SKM-1 treated with dmso at 0.1 percent for 144 hours (cell line): Measurements from ENCODE around the gene BNIP5.

Experiments used
- DNase-seq: peaks from one replicate; lab custom pipeline; 2025; ENCODE audit not compliant: unreplicated experiment; lab: John Stamatoyannopoulos, UW

The BNIP5 gene

DNA sequence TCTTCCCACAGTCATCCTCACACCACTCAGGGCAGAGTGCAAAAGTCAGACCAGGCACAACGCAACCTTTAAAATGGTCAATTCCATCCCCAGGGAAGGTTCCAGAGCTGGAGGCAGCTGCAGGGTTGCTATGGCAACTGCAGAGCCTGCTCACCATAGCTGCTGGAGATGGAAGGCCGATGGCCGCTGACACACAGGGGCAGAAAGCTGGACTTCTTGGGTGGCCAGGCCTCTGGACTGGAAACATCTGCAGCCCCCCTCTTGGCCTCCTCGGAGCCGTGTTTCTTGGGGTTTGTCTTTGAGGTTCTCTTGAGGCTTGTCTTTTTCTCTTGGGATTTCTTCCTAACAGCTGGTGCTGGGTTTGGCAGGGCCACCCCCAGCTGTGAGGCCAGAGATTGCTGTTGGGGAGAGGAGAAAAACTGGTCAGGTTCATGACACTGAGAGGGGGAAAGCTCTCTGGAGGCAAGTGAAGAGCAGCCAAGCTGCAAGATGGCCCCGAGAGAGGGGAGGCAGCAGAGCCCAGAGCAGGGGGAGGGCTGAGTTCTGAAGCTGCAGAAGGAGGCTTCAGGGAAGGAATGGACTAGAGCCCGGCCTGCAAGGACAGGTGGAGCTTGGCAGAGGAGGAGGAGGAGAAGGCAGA lies 10.2 kb downstream of the BNIP5 start:
- DNase-seq: no peak

DNA sequence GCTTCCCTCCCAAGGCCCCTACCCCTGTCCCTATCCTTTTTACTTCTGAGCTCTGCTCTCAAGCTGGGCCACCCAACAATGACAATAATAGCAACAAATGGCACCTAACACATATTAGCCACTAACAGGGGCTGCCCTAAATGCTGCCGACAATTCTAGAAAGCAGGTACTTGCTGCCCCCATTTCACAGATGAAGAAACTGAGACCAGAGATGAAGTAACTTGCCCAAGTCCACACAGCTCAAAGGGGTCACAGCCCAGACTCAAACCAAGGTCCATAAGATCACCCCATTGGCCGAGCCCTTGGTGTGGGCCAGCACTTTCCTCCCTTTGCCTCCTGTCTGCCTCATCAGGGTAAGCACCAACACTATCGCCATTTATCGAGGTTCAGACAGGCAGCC lies 12.0 kb downstream of the BNIP5 start:
- DNase-seq: no peak

DNA sequence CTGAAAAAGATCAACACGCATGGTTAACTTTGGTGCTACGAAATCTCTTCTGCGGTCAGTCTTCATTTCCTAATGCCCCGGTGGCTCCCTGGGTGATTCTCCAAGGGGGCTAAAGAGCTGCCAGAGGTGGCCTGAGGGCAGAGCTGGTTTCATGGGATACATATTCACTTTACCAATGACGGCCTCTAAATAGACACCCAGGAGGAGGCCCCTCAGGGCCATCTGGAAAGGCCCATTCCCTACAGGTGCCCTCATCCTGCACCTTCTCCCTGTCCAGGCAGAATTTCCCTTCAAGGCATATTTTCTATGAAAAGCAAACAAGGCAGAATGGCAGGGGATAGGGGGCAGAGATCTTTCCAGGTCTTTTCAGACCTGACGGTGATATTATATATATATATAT lies 12.5 kb downstream of the BNIP5 start:
- no peak for DNase-seq

DNA sequence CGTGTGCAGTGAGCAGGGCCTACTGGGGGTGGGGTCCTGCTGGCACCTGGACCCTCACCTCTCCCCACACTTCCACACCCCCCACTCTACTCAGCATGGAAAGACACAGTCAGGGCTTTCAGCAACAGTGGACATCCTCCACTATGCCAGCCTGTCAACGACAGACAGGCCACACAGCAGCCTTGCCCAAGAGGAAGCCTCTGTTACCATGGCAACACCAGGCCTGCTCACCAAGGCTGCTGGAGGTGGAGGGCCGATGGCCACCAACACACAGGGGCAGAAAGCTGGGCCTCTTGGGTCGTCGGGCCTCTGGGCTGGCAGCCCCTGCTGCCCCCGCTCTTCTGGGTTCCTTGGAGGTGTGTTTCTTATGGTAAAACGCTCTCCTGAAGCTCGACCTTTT lies 13.6 kb downstream of the BNIP5 start:
- DNase-seq: no peak

DNA sequence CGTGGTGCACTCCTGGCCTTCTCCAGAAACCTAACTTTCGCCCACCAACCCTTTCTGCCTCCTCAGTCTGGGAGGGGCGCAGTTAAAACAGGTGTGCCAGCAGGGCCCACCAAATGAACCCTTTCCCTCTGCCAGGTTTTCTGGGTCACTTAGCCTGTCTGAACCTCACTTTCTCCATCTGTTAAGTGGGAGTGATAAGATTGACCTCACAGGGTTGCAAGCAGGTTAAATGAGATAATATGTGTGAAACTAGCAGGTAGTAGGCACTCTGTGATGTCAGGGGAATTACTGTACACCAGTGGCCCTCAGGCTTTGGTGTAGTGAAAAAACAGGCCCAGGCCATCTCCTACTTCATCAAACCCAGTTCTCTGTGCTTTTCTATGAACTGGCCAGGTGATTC lies 14.1 kb downstream of the BNIP5 start:
- DNase-seq: no peak

DNA sequence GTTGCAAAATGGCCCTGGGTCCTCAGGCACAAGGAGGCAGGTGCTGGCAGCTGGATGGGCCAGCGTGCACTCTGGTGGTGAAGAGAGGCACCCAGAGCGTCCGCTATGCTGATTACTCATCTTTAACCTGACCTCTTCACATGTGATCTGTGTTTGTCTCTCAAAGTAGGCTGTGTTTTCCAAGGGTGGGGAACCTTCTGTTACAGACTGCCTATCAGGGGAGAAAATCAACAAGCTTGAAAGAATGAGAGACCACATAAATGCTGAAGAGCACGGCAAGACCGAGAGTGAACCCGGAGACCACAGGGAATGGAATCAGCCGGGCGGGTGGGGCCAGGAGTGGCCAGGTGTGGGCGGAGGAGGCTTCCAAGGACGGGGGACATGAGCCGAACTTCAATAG lies 16.2 kb downstream of the BNIP5 start:
- no peak for DNase-seq

DNA sequence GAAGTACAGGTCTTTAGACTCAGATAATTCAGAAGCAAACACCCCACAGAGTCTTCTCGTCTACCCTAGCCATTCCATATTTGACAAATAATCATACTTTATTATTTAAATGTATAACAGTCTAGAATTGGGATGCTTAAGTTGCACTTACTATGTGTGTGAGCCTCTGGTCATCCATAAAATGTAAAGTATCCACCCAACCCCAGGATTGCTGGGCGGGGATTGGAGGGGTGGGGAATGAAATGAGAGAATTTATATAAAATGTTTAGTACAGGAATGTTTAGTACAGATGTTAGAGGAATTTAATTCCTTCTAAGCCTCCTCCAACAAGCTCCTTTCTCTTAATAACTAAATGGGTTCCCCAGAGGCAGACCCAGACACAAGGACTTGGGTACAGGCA lies 16.9 kb downstream of the BNIP5 start:
- no peak for DNase-seq

DNA sequence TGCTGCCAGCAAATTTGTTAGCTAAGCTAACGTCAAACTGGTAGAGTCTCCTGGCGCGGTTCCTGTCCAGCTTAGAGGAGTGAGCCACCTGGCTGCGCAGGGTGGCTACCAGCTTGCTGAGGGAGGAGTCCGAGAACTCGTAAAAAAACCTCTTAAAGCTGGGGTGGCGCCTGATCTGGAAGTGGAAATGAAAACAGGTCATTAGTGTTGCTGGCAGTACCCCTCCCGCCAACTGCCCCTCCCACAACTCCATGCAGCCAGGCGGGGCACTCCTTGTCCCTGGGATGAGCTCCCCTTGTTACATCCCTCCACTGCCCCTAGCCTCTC lies 17.3 kb downstream of the BNIP5 start:
- DNase-seq: no peak

DNA sequence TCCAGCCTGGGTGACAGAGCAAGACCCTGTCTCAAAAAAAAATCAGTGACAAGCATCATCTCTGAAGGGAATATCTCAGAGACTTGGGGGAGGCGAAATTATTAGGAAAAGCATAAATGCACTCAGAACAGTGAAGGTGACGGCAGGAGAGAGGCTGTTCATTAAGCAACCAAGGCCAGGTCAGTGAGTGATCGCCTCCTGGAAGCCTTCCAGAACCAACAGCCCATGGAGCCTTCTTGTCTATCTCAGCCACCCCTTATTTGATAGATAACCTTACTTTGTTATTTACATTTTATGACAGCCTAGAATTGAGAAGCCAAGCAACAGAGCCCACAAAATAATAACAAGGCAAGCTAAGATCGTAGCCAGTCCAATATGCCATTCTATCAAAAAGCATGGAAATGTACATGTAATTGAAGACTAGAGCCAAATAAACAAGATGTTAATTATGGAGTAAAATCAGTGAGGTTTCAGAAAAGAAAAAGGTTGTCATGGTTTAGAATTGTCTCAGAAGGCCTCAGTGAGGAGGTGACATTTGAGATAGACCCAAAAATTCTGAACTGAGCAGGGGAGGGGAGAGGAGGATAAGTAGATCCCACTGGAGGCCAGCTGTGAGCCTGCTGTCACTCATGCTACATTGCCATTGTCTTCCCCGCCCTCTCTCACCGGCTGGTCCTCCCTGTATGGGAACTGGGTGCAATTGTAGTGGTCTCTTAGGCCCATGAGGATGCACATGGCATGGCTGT lies 17.8 kb downstream of the BNIP5 start:
- no peak for DNase-seq

DNA sequence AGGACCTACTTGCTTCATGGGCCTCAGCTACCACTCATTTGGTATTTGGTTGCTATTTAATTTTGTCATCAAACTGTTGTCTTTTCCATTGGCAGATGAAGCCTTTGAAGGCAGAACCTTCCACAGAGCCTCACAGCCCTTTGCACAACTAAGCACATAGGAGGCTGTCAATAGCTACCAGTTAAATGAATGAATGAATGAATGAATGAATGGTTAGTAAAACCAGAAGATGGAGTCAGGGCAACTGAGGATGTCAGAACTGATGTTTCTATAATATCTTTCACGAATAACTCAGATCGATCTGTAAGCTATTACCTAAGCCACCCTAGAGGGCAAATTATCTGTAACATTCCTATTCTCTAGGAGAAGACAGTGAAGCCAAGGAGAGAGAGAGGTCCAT lies 19.1 kb downstream of the BNIP5 start:
- DNase-seq: no peak

DNA sequence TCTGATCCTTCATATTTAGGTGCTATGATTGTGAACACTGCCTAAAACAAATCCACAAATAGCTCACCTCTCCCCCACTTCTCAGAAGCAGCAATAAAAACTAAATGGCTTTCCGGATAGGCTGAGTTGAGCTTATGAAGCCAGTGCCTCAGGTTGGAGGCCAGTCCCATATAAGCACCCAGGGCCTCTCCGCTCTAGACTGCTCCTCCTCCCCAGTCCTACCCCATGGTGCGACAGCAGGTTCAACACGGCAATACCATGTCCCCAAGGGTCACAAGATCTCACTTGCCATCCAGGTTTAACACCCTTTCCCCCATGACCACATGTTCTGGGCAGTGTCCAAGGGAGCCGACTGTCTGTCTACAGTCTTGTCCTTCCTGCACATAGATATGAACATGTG lies 20.8 kb downstream of the BNIP5 start:
- DNase-seq: no peak

DNA sequence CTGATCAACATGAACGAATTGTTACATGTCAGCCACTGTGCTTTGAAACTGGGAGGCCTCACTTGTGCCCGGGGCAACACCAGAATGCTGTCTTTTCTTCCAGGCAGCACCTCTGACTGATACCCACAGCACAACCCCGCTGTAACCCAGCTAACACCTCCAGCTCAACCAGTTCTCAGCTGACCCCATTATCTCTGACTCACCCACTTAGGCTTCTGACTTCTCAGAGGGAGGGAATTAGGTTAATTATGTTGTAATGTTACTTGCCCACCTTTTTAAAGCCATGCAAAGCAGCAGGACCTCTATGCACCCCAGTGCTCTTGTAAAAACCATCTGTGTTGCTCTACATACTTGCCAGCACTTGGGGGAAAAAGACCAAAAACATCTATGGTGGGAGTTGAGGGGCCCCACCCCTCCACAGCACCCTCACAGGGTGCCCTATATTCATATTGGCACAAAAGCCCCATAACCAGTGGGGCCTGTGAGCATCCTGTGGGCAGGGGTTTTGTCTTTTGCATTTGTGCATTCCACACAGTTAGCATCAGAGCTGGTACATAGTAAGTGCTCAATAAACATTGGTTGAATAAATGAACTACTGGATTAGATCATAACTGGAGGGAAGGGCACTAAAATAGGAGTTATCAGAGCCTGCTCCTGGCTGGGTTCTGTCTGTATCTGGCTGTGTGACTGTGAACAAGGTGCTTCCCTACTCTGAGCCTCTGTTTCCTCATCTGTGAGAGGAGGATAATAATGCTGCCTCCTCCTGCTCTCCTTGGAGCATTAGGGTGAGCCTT lies 22.3 kb downstream of the BNIP5 start:
- DNase-seq: no peak

DNA sequence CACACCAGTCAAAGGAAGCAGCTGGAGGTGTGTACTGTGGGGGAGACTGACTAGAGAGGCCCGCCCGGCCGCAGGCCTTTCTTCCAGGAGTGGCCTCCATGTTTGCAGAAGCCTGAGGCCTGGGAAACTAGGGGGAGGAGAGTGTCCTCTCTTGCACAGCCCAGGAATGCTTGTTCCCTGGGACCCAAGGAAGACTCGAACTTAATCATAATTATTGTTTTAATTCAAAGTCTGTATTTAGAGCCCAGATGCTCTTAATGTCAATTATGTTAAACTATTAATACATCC lies 23.1 kb downstream of the BNIP5 start:
- DNase-seq: no peak

DNA sequence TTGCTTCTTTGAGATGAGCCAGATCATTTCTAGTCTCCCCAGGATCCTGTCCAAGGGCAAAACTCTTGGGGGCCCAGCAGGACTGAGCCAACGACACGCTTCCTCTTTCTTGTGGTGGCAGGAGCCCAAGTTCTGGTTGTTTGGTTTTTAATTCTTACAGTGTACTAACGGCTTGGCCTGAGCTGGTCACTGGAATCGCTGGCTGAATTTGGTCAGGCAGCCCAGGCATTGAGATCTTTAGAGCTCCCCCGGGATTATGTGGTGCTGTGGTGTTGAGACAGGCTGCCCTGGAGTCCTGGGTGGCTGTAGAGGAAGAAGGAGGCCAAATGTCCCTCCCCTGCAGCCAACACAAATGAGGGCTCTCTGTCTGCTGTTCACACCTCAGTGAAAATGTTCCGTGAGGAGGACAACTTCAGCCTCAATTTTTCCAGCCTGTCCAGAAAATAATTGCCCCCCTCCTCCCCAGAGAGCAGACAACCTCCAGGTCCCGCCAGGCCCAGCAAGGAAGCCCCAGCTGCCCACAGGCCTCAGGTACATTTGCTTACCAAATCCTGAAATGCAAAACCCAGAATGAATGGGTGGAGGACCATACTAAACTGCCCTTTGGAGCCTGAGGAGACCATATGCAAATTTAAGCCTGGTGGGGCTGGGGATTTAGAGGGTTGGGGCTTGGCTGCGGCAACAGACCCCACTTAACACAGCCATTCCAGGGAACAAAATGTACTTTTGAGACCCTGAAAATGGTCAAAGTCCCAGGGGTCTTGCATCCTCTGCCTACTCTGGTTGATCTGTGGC lies 23.6 kb downstream of the BNIP5 start:
- DNase-seq: peak; percentile 71

DNA sequence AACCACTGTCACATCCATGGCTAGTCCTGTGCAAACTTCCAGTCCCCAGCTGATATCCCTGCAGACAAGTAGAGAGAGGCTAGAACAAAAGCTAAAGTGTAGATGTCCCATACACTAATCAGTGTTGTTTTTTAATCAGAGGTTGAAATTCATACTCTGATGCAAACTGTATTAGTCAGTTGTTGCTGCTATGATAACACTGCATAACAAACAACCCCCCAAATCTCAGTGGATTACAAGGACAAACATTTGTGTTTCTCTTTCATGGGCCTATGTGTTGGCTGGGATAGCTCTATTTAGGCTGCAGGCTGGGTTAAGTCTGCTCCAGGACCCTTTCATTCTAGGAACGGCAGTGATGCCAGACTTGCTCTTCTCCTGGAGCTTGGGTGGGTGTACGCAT lies 26.8 kb downstream of the BNIP5 start:
- no peak for DNase-seq

DNA sequence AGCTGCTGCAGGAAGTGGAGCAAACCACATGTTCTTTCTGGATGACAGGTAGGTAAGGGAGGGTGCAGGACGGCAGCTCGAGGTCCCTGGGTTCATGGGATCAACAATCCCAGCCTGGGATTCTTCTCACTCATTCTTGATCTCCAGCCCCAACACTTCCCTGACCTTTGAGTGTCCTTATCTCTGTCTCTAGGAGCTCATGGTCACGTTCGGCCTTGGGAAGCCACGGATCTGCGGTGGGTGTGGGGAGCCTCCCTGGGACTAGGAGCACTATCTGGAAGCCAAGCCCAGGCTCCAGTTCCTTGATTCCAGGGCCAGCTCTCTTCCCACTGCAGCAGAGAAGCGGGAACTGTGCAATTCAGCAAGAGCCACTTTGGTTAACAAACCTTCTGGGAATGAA lies 27.5 kb downstream of the BNIP5 start:
- no peak for DNase-seq

DNA sequence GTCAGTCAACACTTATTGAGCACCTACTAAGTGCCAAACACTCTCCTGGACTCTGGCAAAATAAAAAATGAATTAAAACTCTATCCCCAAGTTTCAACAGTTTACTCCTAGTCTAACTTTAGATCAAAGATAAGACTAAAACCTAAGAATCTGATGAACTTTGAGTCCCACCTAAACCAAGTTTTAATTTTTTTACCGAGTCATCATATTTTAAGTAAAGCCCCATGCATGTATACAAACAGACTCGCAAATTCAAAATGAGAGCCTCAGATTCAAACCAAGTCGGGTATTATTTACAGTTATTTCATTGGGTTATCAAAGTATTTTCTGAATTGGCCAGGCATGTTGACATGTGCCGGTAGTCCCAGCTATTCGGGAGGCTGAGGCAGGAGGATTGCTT lies 28.2 kb downstream of the BNIP5 start:
- DNase-seq: no peak

DNA sequence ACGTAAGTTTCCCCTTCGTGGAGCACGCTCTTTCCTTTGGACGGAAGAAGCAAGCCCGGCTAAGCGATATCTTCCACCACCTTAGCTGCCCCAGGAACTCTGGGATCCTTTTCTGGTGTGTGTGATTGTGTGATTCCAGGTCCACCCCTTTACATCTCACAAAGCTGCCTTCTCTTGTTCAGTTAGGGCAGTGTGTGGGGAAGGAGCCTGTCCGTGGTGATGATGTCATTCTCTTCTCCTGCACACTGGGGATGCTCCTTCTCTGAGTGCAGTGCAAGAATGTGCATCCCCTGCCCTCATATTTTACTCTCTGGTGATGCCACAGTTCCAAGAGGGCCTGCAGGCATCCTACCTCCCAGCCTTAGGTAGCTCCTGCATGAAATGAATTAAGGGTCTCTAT lies 30.3 kb downstream of the BNIP5 start:
- no peak for DNase-seq

DNA sequence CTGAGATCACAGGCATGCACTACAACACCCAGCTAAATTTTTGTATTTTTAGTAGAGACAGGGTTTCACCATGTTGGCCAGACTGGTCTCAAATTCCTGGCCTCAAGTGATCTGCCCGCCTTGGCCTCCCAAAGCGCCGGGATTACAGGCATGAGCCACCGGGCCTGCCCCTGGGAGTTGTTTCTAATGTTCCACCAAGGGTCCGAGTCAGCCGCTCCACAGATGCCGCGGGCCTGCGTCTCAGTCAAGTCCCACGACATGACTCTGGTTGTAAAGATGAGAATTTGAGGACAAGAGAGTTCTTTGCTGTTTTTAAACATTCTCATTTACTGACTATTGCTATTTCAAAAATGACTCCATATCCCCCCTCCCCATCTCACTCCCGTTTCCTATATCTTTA lies 30.8 kb downstream of the BNIP5 start:
- no peak for DNase-seq

DNA sequence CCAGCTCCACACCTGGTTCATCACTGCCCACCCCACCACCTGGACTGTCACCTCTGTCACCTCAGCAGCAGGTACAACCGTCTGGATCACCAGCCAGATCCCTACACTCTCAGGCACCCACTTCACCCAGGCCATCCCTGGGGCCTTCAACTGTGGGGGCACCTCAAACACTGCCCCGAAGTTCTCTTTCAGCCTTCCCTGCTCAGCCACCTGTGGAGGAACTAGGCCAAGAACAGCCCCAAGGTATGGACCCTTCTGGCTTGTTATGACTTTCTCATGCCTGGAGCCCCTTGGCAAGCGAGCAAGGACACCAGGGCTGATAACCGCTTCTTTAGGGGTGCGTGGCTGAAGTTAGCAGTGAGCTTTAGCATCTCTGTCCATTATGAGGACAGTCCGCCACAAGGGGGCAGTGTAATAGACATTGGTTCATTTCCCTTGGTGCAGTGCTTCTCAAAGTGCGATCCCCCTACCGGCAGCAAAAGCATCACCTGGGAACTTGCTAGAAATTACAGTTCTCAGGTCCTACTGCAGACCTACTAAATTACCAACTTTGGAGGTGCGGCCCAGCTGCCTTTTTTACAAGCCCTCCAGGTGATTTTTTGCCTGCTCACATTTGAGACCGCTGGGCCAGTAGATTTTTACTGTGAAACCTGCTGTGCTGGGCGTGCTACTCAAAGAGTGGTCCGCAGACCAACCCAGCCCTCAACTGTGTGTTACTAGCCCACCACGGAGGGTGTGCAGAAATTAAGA lies 34.3 kb downstream of the BNIP5 start:
- DNase-seq: peak; percentile 83

DNA sequence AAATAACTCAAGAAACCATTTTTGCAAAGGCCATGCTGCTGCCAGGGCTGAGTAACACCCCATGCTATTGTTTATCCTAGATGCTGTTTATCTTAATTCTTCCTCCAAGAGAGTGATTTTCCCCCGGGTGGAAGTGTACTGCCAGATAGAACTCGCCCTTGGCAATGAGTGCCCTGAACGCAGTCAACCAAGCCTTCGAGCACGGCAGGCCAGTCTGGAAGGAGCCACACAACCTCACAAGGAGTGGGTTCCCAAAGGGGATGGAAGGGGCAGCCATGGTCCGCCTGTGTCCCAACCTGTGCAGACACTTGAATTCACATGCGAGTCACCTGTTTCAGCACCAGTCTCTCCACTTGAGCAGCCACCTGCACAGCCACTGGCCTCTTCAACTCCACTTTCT lies 34.9 kb downstream of the BNIP5 start:
- DNase-seq: no peak
